DOHH2 (cell line): ENCODE data around the gene TBC1D14.

Experiments used
- H3F3A ChIP-seq: fragments of 200-600 bp; sonication (generic), shearing (Covaris generic); 2 replicates; pipeline ENCODE4 v1.6.0; 2016; ENCODE audit warnings: antibody characterized with exemption, mild to moderate bottlenecking; ENCODE audit not compliant: control insufficient read depth, insufficient read depth
- H3K27ac ChIP-seq: fragments of 200-600 bp; sonication (generic); 2 replicates; pipeline ENCODE4 v1.5.1; 2014; ENCODE audit warnings: low read depth, mild to moderate bottlenecking, low read length, moderate library complexity
- H3K27me3 ChIP-seq: fragments of 200-600 bp; sonication (generic); 2 replicates; pipeline ENCODE4 v1.6.1; 2014; ENCODE audit warnings: mild to moderate bottlenecking, low read length, mixed read lengths; ENCODE audit not compliant: control insufficient read depth
- H3K36me3 ChIP-seq: fragments of 200-600 bp; sonication (generic); 2 replicates; pipeline ENCODE4 v1.6.1; 2014; ENCODE audit warnings: mild to moderate bottlenecking, low read length, moderate library complexity, mixed read lengths; ENCODE audit not compliant: control insufficient read depth
- H3K4me1 ChIP-seq: fragments of 200-600 bp; sonication (generic); 2 replicates; pipeline ENCODE4 v1.6.1; 2014; ENCODE audit warnings: mild to moderate bottlenecking, low read length, mixed read lengths; ENCODE audit not compliant: control insufficient read depth
- H3K4me2 ChIP-seq: fragments of 200-600 bp; sonication (generic); 2 replicates; pipeline ENCODE4 v1.6.0; 2014; ENCODE audit warnings: mild to moderate bottlenecking, low read length, moderate library complexity
- H3K4me3 ChIP-seq: fragments of 200-600 bp; sonication (generic); 2 replicates; pipeline ENCODE4 v1.5.1; 2014; ENCODE audit warnings: mild to moderate bottlenecking, low read length, mixed read lengths
- H3K79me2 ChIP-seq: fragments of 200-600 bp; sonication (generic); 2 replicates; pipeline ENCODE4 v1.6.1; 2014; ENCODE audit warnings: mild to moderate bottlenecking, low read length, mixed read lengths; ENCODE audit not compliant: control insufficient read depth
- H3K9me2 ChIP-seq: fragments of 200-600 bp; sonication (generic); replicated peaks from 2 replicates; pipeline ENCODE4 v1.6.1; 2014; ENCODE audit warnings: mild to moderate bottlenecking, low read length, mixed read lengths; ENCODE audit not compliant: control insufficient read depth
- H3K9me3 ChIP-seq: fragments of 200-600 bp; sonication (generic); 2 replicates; pipeline ENCODE4 v1.6.1; 2014; ENCODE audit warnings: antibody characterized with exemption, low read length, mixed read lengths; ENCODE audit not compliant: control insufficient read depth, insufficient read depth
- H4K20me1 ChIP-seq: fragments of 200-600 bp; sonication (generic); 2 replicates; pipeline ENCODE4 v1.6.0; 2014; ENCODE audit warnings: low read depth, mild to moderate bottlenecking, antibody characterized with exemption, low read length, moderate library complexity; ENCODE audit not compliant: control insufficient read depth, insufficient read depth
- EZH2phosphoT487 ChIP-seq: fragments of 200-600 bp; sonication (generic); IDR thresholded peaks from 2 replicates; pipeline ENCODE4 v1.6.1; 2017; ENCODE audit warnings: borderline replicate concordance, mild to moderate bottlenecking, antibody characterized with exemption, low read length, moderate library complexity, mixed read lengths
- TF ChIP-seq, protein P1 (sequence below): fragments of 200-600 bp; sonication (generic); IDR thresholded peaks from one replicate; pipeline ENCODE4 v1.5.1; 2014; ENCODE audit warnings: antibody characterized with exemption, mild to moderate bottlenecking, low read depth, low read length; ENCODE audit not compliant: poor library complexity, severe bottlenecking

The TBC1D14 gene

GRCh38 chr4:7075962-7076695, 166.5 kb downstream of the TBC1D14 start:
- TF ChIP-seq, protein P1, sequence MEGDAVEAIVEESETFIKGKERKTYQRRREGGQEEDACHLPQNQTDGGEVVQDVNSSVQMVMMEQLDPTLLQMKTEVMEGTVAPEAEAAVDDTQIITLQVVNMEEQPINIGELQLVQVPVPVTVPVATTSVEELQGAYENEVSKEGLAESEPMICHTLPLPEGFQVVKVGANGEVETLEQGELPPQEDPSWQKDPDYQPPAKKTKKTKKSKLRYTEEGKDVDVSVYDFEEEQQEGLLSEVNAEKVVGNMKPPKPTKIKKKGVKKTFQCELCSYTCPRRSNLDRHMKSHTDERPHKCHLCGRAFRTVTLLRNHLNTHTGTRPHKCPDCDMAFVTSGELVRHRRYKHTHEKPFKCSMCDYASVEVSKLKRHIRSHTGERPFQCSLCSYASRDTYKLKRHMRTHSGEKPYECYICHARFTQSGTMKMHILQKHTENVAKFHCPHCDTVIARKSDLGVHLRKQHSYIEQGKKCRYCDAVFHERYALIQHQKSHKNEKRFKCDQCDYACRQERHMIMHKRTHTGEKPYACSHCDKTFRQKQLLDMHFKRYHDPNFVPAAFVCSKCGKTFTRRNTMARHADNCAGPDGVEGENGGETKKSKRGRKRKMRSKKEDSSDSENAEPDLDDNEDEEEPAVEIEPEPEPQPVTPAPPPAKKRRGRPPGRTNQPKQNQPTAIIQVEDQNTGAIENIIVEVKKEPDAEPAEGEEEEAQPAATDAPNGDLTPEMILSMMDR, result no peak
- no peak for TF ChIP-seq EZH2phosphoT487
- no peaks in the 10 kb centered on the region for H3K9me3 ChIP-seq

DNA sequence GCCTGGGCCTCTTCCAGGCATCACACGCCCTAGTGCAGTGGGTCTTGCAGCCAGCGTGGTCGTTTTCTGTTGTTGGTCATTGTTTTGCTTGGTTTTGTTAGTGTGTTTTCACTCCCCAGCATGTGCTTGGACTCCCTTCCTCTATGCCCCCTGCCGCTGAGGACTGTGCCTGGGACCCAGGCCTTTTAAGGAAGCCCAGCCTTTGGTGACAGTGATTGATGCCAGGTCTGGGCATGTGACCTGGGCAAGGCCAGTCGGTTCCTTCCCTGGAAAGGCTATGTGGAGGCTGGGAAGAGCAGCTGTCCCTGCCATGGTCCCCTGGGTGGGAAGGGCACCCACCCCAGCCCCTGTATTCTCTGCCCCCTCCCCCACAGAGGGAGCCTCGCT, 167.1 kb downstream of the TBC1D14 start:
- Histone ChIP-seq H3K27me3 (peaks cover 7% of the 10 kb centered on the region; the same call in 1 of the 2 replicates), H3K27ac (no peak overlapping the region), H3K9me2 (no peaks in the 10 kb centered on the region), H3F3A (no peaks in the 10 kb centered on the region), H3K4me1 (no peaks in the 10 kb centered on the region), H3K4me2 (no peak overlapping the region), H3K9me3 (no peaks in the 10 kb centered on the region), H3K36me3 (no peaks in the 10 kb centered on the region), H3K4me3 (no peak overlapping the region), H3K79me2 (no peaks in the 10 kb centered on the region), H4K20me1 (no peaks in the 10 kb centered on the region; the same call in 1 of the 2 replicates)
- TF ChIP-seq, protein P1, result no peak
- TF ChIP-seq EZH2phosphoT487, result no peak

More at GRCh38 chr4:7075962-7076695, 166.5 kb downstream of the TBC1D14 start:
- H3K27ac ChIP-seq, result no peak overlapping the region
- H3K4me3 ChIP-seq, result no peak overlapping the region
- no peak overlapping the region for H3K4me2 ChIP-seq
- no peaks in the 10 kb centered on the region for H3K79me2 ChIP-seq
- no peaks in the 10 kb centered on the region; the same call in 1 of the 2 replicates for H4K20me1 ChIP-seq
- H3K27me3 ChIP-seq, result peaks cover 6% of the 10 kb centered on the region; the same call in 1 of the 2 replicates
- no peaks in the 10 kb centered on the region for H3F3A ChIP-seq
- H3K36me3 ChIP-seq, result no peaks in the 10 kb centered on the region
- no peaks in the 10 kb centered on the region for H3K9me2 ChIP-seq
- H3K4me1 ChIP-seq, result no peaks in the 10 kb centered on the region

DNA sequence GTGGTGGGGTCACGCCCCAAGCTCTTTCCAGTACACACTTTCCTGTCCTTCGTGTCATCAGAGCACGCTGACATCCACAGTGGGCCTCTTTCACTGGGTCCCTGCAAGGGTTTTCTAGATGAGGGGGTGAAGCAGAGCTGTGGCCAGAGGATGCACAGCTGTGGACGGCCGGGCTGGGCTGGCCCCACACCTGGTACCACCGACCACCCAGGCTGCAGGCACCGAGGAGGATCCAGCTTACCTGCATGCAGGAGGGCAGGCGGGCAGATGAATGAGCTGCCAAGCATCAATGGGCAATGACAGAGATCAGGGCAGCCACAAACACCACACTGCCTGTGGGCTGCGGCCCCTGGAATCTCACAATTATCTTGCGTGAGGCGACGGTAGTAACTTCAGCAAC, 167.7 kb downstream of the TBC1D14 start:
- Histone ChIP-seq H3K27me3 (peaks cover 7% of the 10 kb centered on the region; the same call in 1 of the 2 replicates), H3K27ac (no peak overlapping the region), H3K79me2 (no peaks in the 10 kb centered on the region), H4K20me1 (no peaks in the 10 kb centered on the region; the same call in 1 of the 2 replicates), H3K4me1 (no peaks in the 10 kb centered on the region), H3F3A (no peaks in the 10 kb centered on the region), H3K4me2 (no peak overlapping the region), H3K9me3 (no peaks in the 10 kb centered on the region), H3K36me3 (no peaks in the 10 kb centered on the region), H3K4me3 (no peak overlapping the region), H3K9me2 (no peaks in the 10 kb centered on the region)
- TF ChIP-seq, protein P1, result no peak
- TF ChIP-seq EZH2phosphoT487, result no peak
